ENCODE data around the gene LRRC4C.

Gene LRRC4C

GRCh38 chr11:40401132-40401853 lies 1058.2 kb downstream of the LRRC4C start:
- H4K20me1 ChIP-seq = no peaks in the 10 kb centered on the region
- H3K4me3 ChIP-seq = no peak overlapping the region
- no peaks in the 10 kb centered on the region for H3K36me3 ChIP-seq
- H3K27ac ChIP-seq = no peak overlapping the region
- TF ChIP-seq Cebpa-rat (IDR thresholded peaks at IDR 0.05) = no peak
- H3K4me1 ChIP-seq = peaks cover 0 to 32% (median 2%) of the 10 kb centered on the region in 10 experiments; a peak in 9 of 20 replicates
- no peaks in the 10 kb centered on the region for H3K27me3 ChIP-seq
- H3K4me2 ChIP-seq = no peak overlapping the region
- H3K9ac ChIP-seq = no peak overlapping the region
- no peaks in the 10 kb centered on the region for H3K9me3 ChIP-seq (replicated peaks in 1 of 11)

- TF ChIP-seq Cebpa-rat (IDR thresholded peaks at IDR 0.05) = no peak
- H4K20me1 ChIP-seq = no peaks in the 10 kb centered on the region
Measured at GRCh38 chr11:40397141-40397540, 1062.3 kb downstream of the LRRC4C start.

GRCh38 chr11:40393511-40393910 lies 1065.9 kb downstream of the LRRC4C start:
- Histone ChIP-seq H3K27me3 (no peaks in the 10 kb centered on the region), H3K4me3 (no peak overlapping the region), H3K27ac (no peak overlapping the region), H4K20me1 (no peaks in the 10 kb centered on the region), H3K4me1 (no peaks in the 10 kb centered on the region), H3K36me3 (no peaks in the 10 kb centered on the region), H3K9ac (no peak overlapping the region), H3K4me2 (no peak overlapping the region), H3K9me3 (replicated peaks in 1 of 11) (no peaks in the 10 kb centered on the region)
- no peak for TF ChIP-seq Cebpa-rat (IDR thresholded peaks at IDR 0.05)

More at GRCh38 chr11:40397141-40397540, 1062.3 kb downstream of the LRRC4C start:
- Histone ChIP-seq H3K4me3 (no peak overlapping the region), H3K9me3 (replicated peaks in 1 of 11) (no peaks in the 10 kb centered on the region), H3K36me3 (no peaks in the 10 kb centered on the region), H3K27me3 (no peaks in the 10 kb centered on the region), H3K9ac (no peak overlapping the region), H3K27ac (no peak overlapping the region), H3K4me2 (no peak overlapping the region), H3K4me1 (no peaks in the 10 kb centered on the region)

GRCh38 chr11:40391679-40392078 lies 1067.8 kb downstream of the LRRC4C start:
- no peak for TF ChIP-seq Cebpa-rat (IDR thresholded peaks at IDR 0.05)
- Histone ChIP-seq H3K4me1 (no peaks in the 10 kb centered on the region), H3K4me3 (no peak overlapping the region), H3K4me2 (no peak overlapping the region), H4K20me1 (no peaks in the 10 kb centered on the region), H3K9ac (no peak overlapping the region), H3K9me3 (replicated peaks in 1 of 11) (no peaks in the 10 kb centered on the region), H3K27ac (no peak overlapping the region), H3K36me3 (no peaks in the 10 kb centered on the region), H3K27me3 (no peaks in the 10 kb centered on the region)

GRCh38 chr11:40388097-40388818 lies 1071.2 kb downstream of the LRRC4C start:
- H3K9ac ChIP-seq = no peak overlapping the region
- no peaks in the 10 kb centered on the region for H3K36me3 ChIP-seq
- H3K9me3 ChIP-seq (replicated peaks in 1 of 11) = no peaks in the 10 kb centered on the region
- no peaks in the 10 kb centered on the region for H3K4me1 ChIP-seq
- no peak overlapping the region for H3K4me2 ChIP-seq
- no peaks in the 10 kb centered on the region for H4K20me1 ChIP-seq
- H3K4me3 ChIP-seq = no peak overlapping the region
- TF ChIP-seq Cebpa-rat (IDR thresholded peaks at IDR 0.05) = no peak
- no peak overlapping the region for H3K27ac ChIP-seq
- no peaks in the 10 kb centered on the region for H3K27me3 ChIP-seq

GRCh38 chr11:40387240-40387980 lies 1072.0 kb downstream of the LRRC4C start:
- Histone ChIP-seq H3K27me3 (no peaks in the 10 kb centered on the region), H4K20me1 (no peaks in the 10 kb centered on the region), H3K9ac (no peak overlapping the region), H3K9me3 (replicated peaks in 1 of 11) (no peaks in the 10 kb centered on the region), H3K4me3 (no peak overlapping the region), H3K4me2 (no peak overlapping the region), H3K4me1 (no peaks in the 10 kb centered on the region), H3K36me3 (no peaks in the 10 kb centered on the region), H3K27ac (no peak overlapping the region)
- no peak for TF ChIP-seq Cebpa-rat (IDR thresholded peaks at IDR 0.05)

- Histone ChIP-seq H3K27me3 (no peaks in the 10 kb centered on the region), H4K20me1 (no peaks in the 10 kb centered on the region), H3K4me2 (no peak overlapping the region), H3K4me3 (no peak overlapping the region), H3K9ac (no peak overlapping the region), H3K36me3 (no peaks in the 10 kb centered on the region), H3K4me1 (no peaks in the 10 kb centered on the region), H3K27ac (no peak overlapping the region), H3K9me3 (replicated peaks in 1 of 11) (no peaks in the 10 kb centered on the region)
- TF ChIP-seq Cebpa-rat (IDR thresholded peaks at IDR 0.05) = no peak
Measured at GRCh38 chr11:40384991-40385390, 1074.5 kb downstream of the LRRC4C start.

- no peak overlapping the region for H3K4me2 ChIP-seq
- H3K9me3 ChIP-seq (replicated peaks in 1 of 11) = no peaks in the 10 kb centered on the region
- no peaks in the 10 kb centered on the region for H4K20me1 ChIP-seq
- no peak overlapping the region for H3K27ac ChIP-seq
- no peaks in the 10 kb centered on the region for H3K36me3 ChIP-seq
- no peak overlapping the region for H3K9ac ChIP-seq
- H3K27me3 ChIP-seq = no peaks in the 10 kb centered on the region
- TF ChIP-seq Cebpa-rat (IDR thresholded peaks at IDR 0.05) = no peak
- H3K4me3 ChIP-seq = no peak overlapping the region
- no peaks in the 10 kb centered on the region for H3K4me1 ChIP-seq
Measured at GRCh38 chr11:40381481-40381880, 1078.0 kb downstream of the LRRC4C start.

GRCh38 chr11:40380835-40381234 lies 1078.6 kb downstream of the LRRC4C start:
- TF ChIP-seq Cebpa-rat (IDR thresholded peaks at IDR 0.05) = peak in 3 of 11 experiments; percentile 12 to 49 (median 16); a peak in 1 of 22 replicates
- Histone ChIP-seq H3K4me2 (no peak overlapping the region), H3K9me3 (replicated peaks in 1 of 11) (no peaks in the 10 kb centered on the region), H3K4me1 (no peaks in the 10 kb centered on the region), H3K4me3 (no peak overlapping the region), H3K27ac (no peak overlapping the region), H3K27me3 (no peaks in the 10 kb centered on the region), H3K9ac (no peak overlapping the region), H3K36me3 (no peaks in the 10 kb centered on the region), H4K20me1 (no peaks in the 10 kb centered on the region)
